Chondrocyte (in vitro differentiated cells): Measurements from ENCODE around the gene PPP4C. TPM values are rescaled to one million over a fixed set of nuclear protein-coding genes. Genes with fewer than 3 reads are reported as not detected.
A peak's percentile ranks its signal among the peaks of the same experiment; 100 is the strongest.
"Not testable (repeated sequence)": the region's sequence is repeated elsewhere in the genome, so short reads cannot be mapped to it uniquely, and the experiment has no call there.

Source experiments
- DNase-seq: peaks from one replicate; pipeline ENCODE4 v3.0.0; 2021; ENCODE audit warnings: mixed read lengths, low spot score
- H3K27ac Mint-ChIP-seq: one replicate; pipeline ENCODE4 v1.8.0; 2021; ENCODE audit warnings: mild to moderate bottlenecking, moderate library complexity, mixed read lengths; ENCODE audit not compliant: unreplicated experiment
- H3K27me3 Mint-ChIP-seq: 2 replicates; pipeline ENCODE4 v1.8.0; 2021; ENCODE audit warnings: low read depth, mixed read lengths
- H3K36me3 Mint-ChIP-seq: 2 replicates; pipeline ENCODE4 v1.8.0; 2021; ENCODE audit warnings: low read depth, mixed read lengths
- H3K4me1 Mint-ChIP-seq: 2 replicates; pipeline ENCODE4 v1.8.0; 2021; ENCODE audit warnings: low read depth, mild to moderate bottlenecking, mixed read lengths
- H3K4me3 Mint-ChIP-seq: one replicate; pipeline ENCODE4 v1.8.0; 2021; ENCODE audit warnings: mild to moderate bottlenecking, moderate library complexity, mixed read lengths; ENCODE audit not compliant: unreplicated experiment
- H3K9me3 Mint-ChIP-seq: 2 replicates; pipeline ENCODE4 v1.8.0; 2021; ENCODE audit warnings: low read depth, mixed read lengths
- CTCF ChIP-seq: fragments of 200-600 bp; sonication (generic); IDR thresholded peaks from 2 replicates; pipeline ENCODE4 v1.5.0; 2021; ENCODE audit warnings: antibody characterized with exemption, mild to moderate bottlenecking, moderate library complexity
- total RNA-seq: library from RNA; stranded (reverse); gene quantifications from 3 replicates; pipeline ENCODE4 v1.2.1, GENCODE V29; 2021

PPP4C gene
- total RNA-seq, 1 donor from 2014 or later, result 81.0 TPM

DNA sequence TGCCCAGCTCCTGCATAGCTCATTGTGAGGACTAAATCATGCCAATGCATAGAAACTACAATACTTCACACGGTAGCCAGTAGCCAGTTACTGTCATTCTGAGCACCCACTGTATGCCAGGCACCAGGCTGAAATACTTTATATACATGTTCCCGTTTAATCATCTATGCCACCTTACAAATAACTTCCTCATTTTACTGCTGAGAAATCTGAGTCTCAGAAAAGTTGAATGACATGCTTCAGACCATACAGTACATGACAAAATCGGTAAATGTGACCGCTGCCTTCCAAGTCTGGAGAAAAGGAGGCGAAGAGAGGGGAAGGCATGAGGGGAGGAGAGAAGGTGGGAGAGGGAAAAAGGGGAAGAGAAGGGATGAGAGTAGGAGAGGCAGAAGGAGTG, 35.6 kb upstream of the PPP4C start:
- H3K9me3 Mint-ChIP-seq, result no peaks in the 10 kb centered on the region
- peaks cover 16% of the 10 kb centered on the region for H3K27me3 Mint-ChIP-seq
- H3K4me3 Mint-ChIP-seq, result no peak overlapping the region
- H3K4me1 Mint-ChIP-seq, result no peaks in the 10 kb centered on the region
- H3K27ac Mint-ChIP-seq, result no peak overlapping the region
- no peak for TF ChIP-seq CTCF
- no peaks in the 10 kb centered on the region for H3K36me3 Mint-ChIP-seq
- no peak for DNase-seq

- not testable (repeated sequence) for H3K36me3 Mint-ChIP-seq, H3K4me3 Mint-ChIP-seq, DNase-seq, H3K4me1 Mint-ChIP-seq, H3K9me3 Mint-ChIP-seq, H3K27ac Mint-ChIP-seq
- H3K27me3 Mint-ChIP-seq, result peaks cover 13% of the 10 kb centered on the region
Measured at GRCh38 chr16:30040690-30041089, 35.1 kb upstream of the PPP4C start.

GRCh38 chr16:30041841-30042240, 34.0 kb upstream of the PPP4C start:
- Mint-ChIP-seq H3K27ac (no peak overlapping the region), H3K4me3 (no peak overlapping the region), H3K9me3 (no peaks in the 10 kb centered on the region), H3K4me1 (no peaks in the 10 kb centered on the region), H3K36me3 (no peaks in the 10 kb centered on the region), H3K27me3 (peaks cover 6% of the 10 kb centered on the region)
- TF ChIP-seq CTCF, result peak; percentile 84
- no peak for DNase-seq

GRCh38 chr16:30046178-30046577, 29.6 kb upstream of the PPP4C start:
- no peak overlapping the region for H3K27ac Mint-ChIP-seq
- no peak for DNase-seq

DNA sequence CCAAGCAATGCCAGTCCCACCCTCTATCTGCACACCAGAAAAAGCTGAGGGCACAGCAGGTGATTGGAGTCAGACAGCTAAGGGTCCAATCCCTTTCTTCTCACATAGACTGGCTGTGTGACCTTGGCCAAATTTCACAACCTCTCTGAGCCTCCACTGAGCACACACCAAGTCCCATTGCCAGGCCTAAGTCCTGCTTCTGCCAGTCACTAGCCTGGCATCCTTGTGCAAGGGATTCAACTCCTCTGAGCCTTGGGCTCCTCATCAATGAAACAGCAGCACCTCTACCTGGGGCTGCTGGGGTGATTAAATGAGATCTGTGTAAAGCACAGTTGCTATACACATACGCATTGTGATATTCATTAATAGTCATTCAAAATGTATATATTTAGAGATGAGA, 29.2 kb upstream of the PPP4C start:
- Mint-ChIP-seq H3K4me3 (no peak overlapping the region), H3K4me1 (peaks cover 7% of the 10 kb centered on the region), H3K27me3 (no peaks in the 10 kb centered on the region), H3K9me3 (no peaks in the 10 kb centered on the region), H3K27ac (no peak overlapping the region), H3K36me3 (no peaks in the 10 kb centered on the region)
- TF ChIP-seq CTCF, result no peak
- DNase-seq, result no peak

More at GRCh38 chr16:30046178-30046577, 29.6 kb upstream of the PPP4C start:
- H3K4me1 Mint-ChIP-seq, result peaks cover 4% of the 10 kb centered on the region
- no peaks in the 10 kb centered on the region for H3K9me3 Mint-ChIP-seq
- H3K36me3 Mint-ChIP-seq, result no peaks in the 10 kb centered on the region
- TF ChIP-seq CTCF, result no peak
- no peaks in the 10 kb centered on the region for H3K27me3 Mint-ChIP-seq
- no peak overlapping the region for H3K4me3 Mint-ChIP-seq

GRCh38 chr16:30049871-30050270, 25.9 kb upstream of the PPP4C start:
- Mint-ChIP-seq H3K27me3 (no peaks in the 10 kb centered on the region), H3K4me1 (peaks cover 22% of the 10 kb centered on the region), H3K9me3 (no peaks in the 10 kb centered on the region), H3K36me3 (no peaks in the 10 kb centered on the region), H3K27ac (no peak overlapping the region), H3K4me3 (no peak overlapping the region)
- DNase-seq, result no peak
- TF ChIP-seq CTCF, result no peak
